GM13977 (cell line): ENCODE results near the gene MYOZ3.

Experiments used
- DNase-seq: peaks from one replicate; pipeline ENCODE4 v3.0.0; 2012; ENCODE audit warnings: low spot score
- in situ Hi-C: fragments of 300-500 bp; cut with MboI; formaldehyde crosslinking; loops from one replicate; pipeline ENCODE4 v1.12.0; 2022; ENCODE audit warnings: low sequenced_read_pairs, low pct_unique_long_range_greater_than_20kb, mixed read lengths, inconsistent platforms; ENCODE audit not compliant: unreplicated experiment
- TF ChIP-seq, protein P1 (sequence below): IDR thresholded peaks from 2 replicates; pipeline ENCODE4 v1.5.1; 2012; ENCODE audit warnings: mild to moderate bottlenecking, control low read depth; ENCODE audit not compliant: insufficient read depth; ENCODE audit errors: extremely low read depth, missing control alignments

MYOZ3 gene

DNA sequence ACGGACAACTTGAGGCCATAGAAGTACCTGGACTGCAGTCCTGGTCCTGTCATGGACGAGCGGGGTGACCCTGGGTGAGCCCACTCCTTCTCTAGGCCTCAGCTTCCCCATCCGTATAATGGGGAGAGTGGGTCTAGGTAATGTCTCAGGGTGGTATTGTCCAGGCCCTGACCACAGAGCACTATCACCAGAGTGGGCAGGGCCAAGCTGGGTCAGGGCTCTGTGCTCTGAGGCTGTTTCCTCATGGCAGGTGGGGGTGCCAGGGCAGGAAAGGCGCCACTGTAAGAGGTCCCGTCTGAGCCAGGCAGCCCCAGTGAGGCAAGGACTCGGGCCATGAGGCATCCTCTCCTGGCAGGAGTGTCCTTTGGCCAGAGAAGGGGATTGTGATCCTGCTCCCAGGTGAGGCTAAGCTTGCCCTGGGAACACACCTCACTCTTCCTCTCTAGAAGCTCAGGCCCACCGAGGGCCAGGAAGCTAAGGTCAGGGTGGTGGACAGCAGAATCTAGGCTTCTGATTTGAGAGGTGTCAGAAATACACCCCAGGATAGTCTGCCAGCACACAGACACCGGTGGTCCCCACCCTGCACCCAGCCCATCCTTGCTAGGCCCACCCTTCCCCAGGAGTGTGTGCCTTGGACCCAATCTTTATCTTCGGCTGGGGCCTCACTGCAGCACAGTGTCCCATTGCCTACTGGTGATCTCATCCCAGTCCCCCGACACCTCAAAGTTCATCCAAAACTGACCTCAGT, 1.5 kb upstream of the MYOZ3 start:
- DNase-seq: no peak
- TF ChIP-seq, protein P1, sequence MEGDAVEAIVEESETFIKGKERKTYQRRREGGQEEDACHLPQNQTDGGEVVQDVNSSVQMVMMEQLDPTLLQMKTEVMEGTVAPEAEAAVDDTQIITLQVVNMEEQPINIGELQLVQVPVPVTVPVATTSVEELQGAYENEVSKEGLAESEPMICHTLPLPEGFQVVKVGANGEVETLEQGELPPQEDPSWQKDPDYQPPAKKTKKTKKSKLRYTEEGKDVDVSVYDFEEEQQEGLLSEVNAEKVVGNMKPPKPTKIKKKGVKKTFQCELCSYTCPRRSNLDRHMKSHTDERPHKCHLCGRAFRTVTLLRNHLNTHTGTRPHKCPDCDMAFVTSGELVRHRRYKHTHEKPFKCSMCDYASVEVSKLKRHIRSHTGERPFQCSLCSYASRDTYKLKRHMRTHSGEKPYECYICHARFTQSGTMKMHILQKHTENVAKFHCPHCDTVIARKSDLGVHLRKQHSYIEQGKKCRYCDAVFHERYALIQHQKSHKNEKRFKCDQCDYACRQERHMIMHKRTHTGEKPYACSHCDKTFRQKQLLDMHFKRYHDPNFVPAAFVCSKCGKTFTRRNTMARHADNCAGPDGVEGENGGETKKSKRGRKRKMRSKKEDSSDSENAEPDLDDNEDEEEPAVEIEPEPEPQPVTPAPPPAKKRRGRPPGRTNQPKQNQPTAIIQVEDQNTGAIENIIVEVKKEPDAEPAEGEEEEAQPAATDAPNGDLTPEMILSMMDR: no peak
- in situ Hi-C loops: loop anchor here (10.0 kb wide), 1 partner anchor 205 kb away; no protein-coding TSS in a partner anchor

GRCh38 chr5:150660108-150660831, 781 bp upstream of the MYOZ3 start:
- in situ Hi-C loops: loop anchor here (10.0 kb wide), 1 partner anchor 205 kb away; no protein-coding TSS in a partner anchor
- DNase-seq: no peak

DNA sequence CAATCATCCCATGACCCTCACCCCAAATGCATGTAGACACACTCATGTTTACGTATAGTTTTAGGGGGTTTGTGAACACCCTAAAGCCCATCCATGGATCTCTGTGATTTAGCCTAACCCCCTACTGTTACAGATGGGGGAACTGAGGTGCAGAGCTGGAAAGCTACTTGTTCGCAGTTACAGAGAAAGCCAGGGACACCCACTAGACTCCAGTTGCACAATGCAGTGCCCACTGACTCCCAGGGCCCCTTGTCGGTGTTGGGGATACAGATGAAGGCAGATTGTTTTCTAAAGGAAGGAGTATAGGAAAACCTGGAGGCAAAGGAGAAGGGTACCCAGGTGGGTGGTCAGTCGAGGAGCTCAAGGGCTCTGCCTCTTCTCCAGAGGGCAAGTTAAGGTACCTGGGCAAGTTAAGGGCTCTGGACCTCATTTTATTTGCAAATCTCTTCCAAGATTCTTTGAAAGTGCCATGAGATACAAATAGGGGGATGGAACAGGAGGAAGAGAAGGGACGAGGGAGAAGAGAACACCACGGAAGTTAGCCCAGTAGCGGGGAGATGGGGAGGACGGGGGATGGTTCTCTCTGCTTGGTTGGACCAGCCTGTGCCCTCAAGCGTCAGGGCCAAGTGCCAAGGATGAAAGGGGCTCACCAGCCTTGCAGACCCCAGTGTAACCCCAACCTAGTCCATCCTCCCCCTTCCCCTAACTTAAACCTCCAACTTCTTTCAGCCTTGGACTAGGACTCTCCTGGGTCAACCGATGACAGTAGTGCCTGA, 958 bp downstream of the MYOZ3 start:
- in situ Hi-C loops: loop anchor here (10.0 kb wide), 1 partner anchor 207 kb away; no protein-coding TSS in a partner anchor

More at GRCh38 chr5:150660108-150660831, 781 bp upstream of the MYOZ3 start:
- TF ChIP-seq, protein P1: no peak

GRCh38 chr5:150662731-150663516, 1.9 kb downstream of the MYOZ3 start:
- no peak for DNase-seq
- in situ Hi-C loops: loop anchor here (10.0 kb wide), 1 partner anchor 208 kb away; no protein-coding TSS in a partner anchor
- TF ChIP-seq, protein P1: no peak

More for the DNA sequence above, 958 bp downstream of the MYOZ3 start:
- no peak for DNase-seq
- TF ChIP-seq, protein P1: no peak

GRCh38 chr5:150663936-150664335, 2.9 kb downstream of the MYOZ3 start:
- in situ Hi-C loops: loop anchor here (10.0 kb wide), 1 partner anchor 209 kb away; no protein-coding TSS in a partner anchor
- DNase-seq: no peak
- TF ChIP-seq, protein P1: no peak
